CD14-positive monocyte (primary cell): ENCODE data around the gene PIKFYVE. TPM values are rescaled to one million over a fixed set of nuclear protein-coding genes. Genes with fewer than 3 reads are reported as not detected.

Experiments
- DNase-seq, 3 donors: peaks; one replicate each; pipeline ENCODE4 v3.0.0-alpha.2; 2011 to 2022
- H2AFZ ChIP-seq: 2 replicates; pipeline ENCODE4 v1.6.0; 2012; ENCODE audit warnings: mild to moderate bottlenecking, low read depth, low read length, inconsistent platforms; ENCODE audit not compliant: insufficient read depth, poor library complexity, severe bottlenecking
- H3K27ac ChIP-seq, 2 donors: 1 replicate in 1 of 2; 2 replicates in 1 of 2; pipeline ENCODE4 v1.5.1; 2012 to 2013; ENCODE audit warnings: low read length in 2 of 2, control low read depth in 1 of 2, inconsistent platforms in 1 of 2, low read depth in 1 of 2, mild to moderate bottlenecking in 1 of 2
- H3K27me3 ChIP-seq, 2 donors: one replicate each; pipeline versions ENCODE4 v1.6.0 to v1.6.1; 2011 to 2013; ENCODE audit warnings: low read length in 2 of 2; ENCODE audit not compliant: control insufficient read depth in 2 of 2, insufficient read depth in 2 of 2
- H3K36me3 ChIP-seq, 2 donors: replicated peaks in 1 of 2; 1 replicate in 1 of 2; 2 replicates in 1 of 2; pipeline versions ENCODE4 v1.5.1 to v1.6.1; 2012 to 2013; ENCODE audit warnings: low read length in 2 of 2, control low read depth in 1 of 2, inconsistent platforms in 1 of 2, mild to moderate bottlenecking in 1 of 2; ENCODE audit not compliant: insufficient read depth in 2 of 2, control insufficient read depth in 1 of 2
- H3K4me1 ChIP-seq, 2 donors: 1 replicate in 1 of 2; 2 replicates in 1 of 2; pipeline versions ENCODE4 v1.5.1 to v1.6.1; 2012 to 2013; ENCODE audit warnings: low read length in 2 of 2, control low read depth in 1 of 2, inconsistent platforms in 1 of 2, mild to moderate bottlenecking in 1 of 2, moderate library complexity in 1 of 2; ENCODE audit not compliant: insufficient read depth in 2 of 2, control insufficient read depth in 1 of 2
- H3K4me2 ChIP-seq: replicated peaks from 2 replicates; pipeline ENCODE3; 2012; ENCODE audit warnings: low read length, moderate library complexity, mild to moderate bottlenecking; ENCODE audit not compliant: poor library complexity, severe bottlenecking; ENCODE audit errors: extremely low read depth
- H3K4me3 ChIP-seq, 3 experiments: fragments of 200-600 bp in 1 of 3; sonication (generic) in 1 of 3; replicated peaks in 1 of 3; 1 replicate in 2 of 3; 2 replicates in 1 of 3; pipeline ENCODE4 v1.5.1; 2011 to 2013; ENCODE audit warnings: low read length in 3 of 3, mild to moderate bottlenecking in 3 of 3, control low read depth in 2 of 3, low read depth in 2 of 3, inconsistent platforms in 1 of 3, moderate library complexity in 1 of 3
- H3K79me2 ChIP-seq: 2 replicates; pipeline ENCODE4 v1.6.0; 2012; ENCODE audit warnings: mild to moderate bottlenecking, control low read depth, inconsistent platforms, low read length, moderate library complexity; ENCODE audit not compliant: insufficient read depth
- H3K9ac ChIP-seq: 2 replicates; pipeline ENCODE4 v1.6.0; 2017; ENCODE audit warnings: low read length, mild to moderate bottlenecking; ENCODE audit not compliant: insufficient read depth, poor library complexity, severe bottlenecking
- H3K9me3 ChIP-seq, 2 donors: replicated peaks in 1 of 2; 1 replicate in 1 of 2; 2 replicates in 1 of 2; pipeline versions ENCODE4 v1.5.1 to v1.6.1; 2012 to 2013; ENCODE audit warnings: low read length in 2 of 2, control low read depth in 1 of 2; ENCODE audit not compliant: control insufficient read depth in 1 of 2, insufficient read depth in 1 of 2
- H4K20me1 ChIP-seq: 2 replicates; pipeline ENCODE4 v1.6.0; 2012; ENCODE audit warnings: mild to moderate bottlenecking, low read length, control low read depth, moderate library complexity; ENCODE audit not compliant: insufficient read depth
- H3K27ac Mint-ChIP-seq, 7 donors: one replicate each; pipeline ENCODE4 v1.8.0; 2020; ENCODE audit warnings: mild to moderate bottlenecking in 7 of 7, mixed read lengths in 7 of 7, moderate library complexity in 6 of 7, inconsistent platforms in 2 of 7
- H3K27me3 Mint-ChIP-seq, 3 donors: one replicate each; pipeline ENCODE4 v1.8.0; 2021 to 2022; ENCODE audit warnings: low read depth in 3 of 3, mild to moderate bottlenecking in 3 of 3, mixed read lengths in 3 of 3, moderate library complexity in 3 of 3, inconsistent platforms in 1 of 3
- H3K36me3 Mint-ChIP-seq, 2 donors: one replicate each; pipeline ENCODE4 v1.8.0; 2020; ENCODE audit warnings: mixed read lengths in 2 of 2, inconsistent platforms in 1 of 2, mild to moderate bottlenecking in 1 of 2
- H3K4me1 Mint-ChIP-seq: one replicate; pipeline ENCODE4 v1.8.0; 2020; ENCODE audit warnings: mild to moderate bottlenecking, mixed read lengths
- H3K4me3 Mint-ChIP-seq, 2 donors: one replicate each; pipeline ENCODE4 v1.8.0; 2020; ENCODE audit warnings: mild to moderate bottlenecking in 2 of 2, mixed read lengths in 2 of 2, moderate library complexity in 1 of 2
- H3K9me3 Mint-ChIP-seq, 7 donors: one replicate each; pipeline ENCODE4 v1.8.0; 2020 to 2022; ENCODE audit warnings: mixed read lengths in 7 of 7, mild to moderate bottlenecking in 6 of 7, moderate library complexity in 6 of 7, inconsistent platforms in 2 of 7
- WGBS: methylation state at CpG from one replicate; pipeline ENCODE4 v1.1.5; 2013; ENCODE audit warnings: missing lambda C conversion rate; ENCODE audit not compliant: insufficient coverage; 5-methylcytosine and 5-hydroxymethylcytosine counted together
- intact Hi-C, 2 donors: fragments of 100-400 bp; cut with micrococcal nuclease; formaldehyde crosslinking; loops; one replicate each; pipeline versions ENCODE4 v1.15.0 to v1.15.1; 2023
- polyA plus RNA-seq, 3 donors: library from polyadenylated mRNA; depleted of rRNA in 1 of 3; unstranded in 2 of 3; stranded (reverse) in 1 of 3; fragments of 300-500 nt in 2 of 3; fragments of >200 nt in 1 of 3; fragmentation: Illumina TruSeq in 2 of 3; gene quantifications; 1 replicate in 2 of 3; 2 replicates in 1 of 3; pipeline ENCODE4 v1.2.3, GENCODE V29; 2012 to 2021
- TF ChIP-seq, protein P1 (sequence below): fragments of 200-600 bp; IDR thresholded peaks from one replicate; pipeline ENCODE4 v1.8.0; 2022; ENCODE audit warnings: antibody characterized with exemption, mild to moderate bottlenecking

The PIKFYVE gene
- polyA plus RNA-seq, 3 donors, result 3.5 to 17.6 (median 6.2) TPM

DNA sequence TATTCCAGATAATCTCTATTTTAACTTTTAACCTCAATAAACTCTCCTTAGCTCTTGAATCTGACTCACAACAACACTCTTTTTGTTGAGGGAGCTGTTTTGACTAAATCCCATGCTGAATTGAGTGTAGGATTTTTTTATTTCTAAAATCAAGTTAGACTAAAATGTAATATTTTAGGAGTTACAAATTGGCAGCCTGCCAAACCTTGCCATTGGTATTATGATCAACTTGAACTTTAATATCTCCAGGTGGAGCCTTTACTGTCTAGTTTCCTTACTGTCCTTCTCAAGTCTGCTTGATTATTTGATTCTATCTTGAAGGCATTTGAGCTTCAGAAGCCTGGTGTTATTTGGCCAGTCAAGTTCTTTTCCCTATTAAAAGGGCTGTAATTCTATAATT lies 8.7 kb downstream of the PIKFYVE start:
- Histone ChIP-seq H3K79me2 (peaks cover 98% of the 10 kb centered on the region), H3K4me2 (no peak overlapping the region), H4K20me1 (peaks cover 83% of the 10 kb centered on the region), H3K9me3 (no peaks in the 10 kb centered on the region), H3K36me3 (peaks cover 83 to 91% of the 10 kb centered on the region in 2 donors), H3K9ac (no peak overlapping the region), H3K27ac (no peak overlapping the region), H2AFZ (no peak overlapping the region), H3K4me1 (no peaks in the 10 kb centered on the region), H3K4me3 (no peak overlapping the region), H3K27me3 (no peaks in the 10 kb centered on the region)
- TF ChIP-seq, protein P1, sequence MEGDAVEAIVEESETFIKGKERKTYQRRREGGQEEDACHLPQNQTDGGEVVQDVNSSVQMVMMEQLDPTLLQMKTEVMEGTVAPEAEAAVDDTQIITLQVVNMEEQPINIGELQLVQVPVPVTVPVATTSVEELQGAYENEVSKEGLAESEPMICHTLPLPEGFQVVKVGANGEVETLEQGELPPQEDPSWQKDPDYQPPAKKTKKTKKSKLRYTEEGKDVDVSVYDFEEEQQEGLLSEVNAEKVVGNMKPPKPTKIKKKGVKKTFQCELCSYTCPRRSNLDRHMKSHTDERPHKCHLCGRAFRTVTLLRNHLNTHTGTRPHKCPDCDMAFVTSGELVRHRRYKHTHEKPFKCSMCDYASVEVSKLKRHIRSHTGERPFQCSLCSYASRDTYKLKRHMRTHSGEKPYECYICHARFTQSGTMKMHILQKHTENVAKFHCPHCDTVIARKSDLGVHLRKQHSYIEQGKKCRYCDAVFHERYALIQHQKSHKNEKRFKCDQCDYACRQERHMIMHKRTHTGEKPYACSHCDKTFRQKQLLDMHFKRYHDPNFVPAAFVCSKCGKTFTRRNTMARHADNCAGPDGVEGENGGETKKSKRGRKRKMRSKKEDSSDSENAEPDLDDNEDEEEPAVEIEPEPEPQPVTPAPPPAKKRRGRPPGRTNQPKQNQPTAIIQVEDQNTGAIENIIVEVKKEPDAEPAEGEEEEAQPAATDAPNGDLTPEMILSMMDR, result no peak
- DNase-seq, result no peak
- no peak overlapping the region for H3K27ac Mint-ChIP-seq
- H3K4me1 Mint-ChIP-seq, result no peaks in the 10 kb centered on the region
- no peaks in the 10 kb centered on the region for H3K9me3 Mint-ChIP-seq
- intact Hi-C loops, result no loop called here
- no peak overlapping the region for H3K4me3 Mint-ChIP-seq
- no peaks in the 10 kb centered on the region for H3K27me3 Mint-ChIP-seq
- peaks cover 72 to 86% of the 10 kb centered on the region in 2 donors for H3K36me3 Mint-ChIP-seq

DNA sequence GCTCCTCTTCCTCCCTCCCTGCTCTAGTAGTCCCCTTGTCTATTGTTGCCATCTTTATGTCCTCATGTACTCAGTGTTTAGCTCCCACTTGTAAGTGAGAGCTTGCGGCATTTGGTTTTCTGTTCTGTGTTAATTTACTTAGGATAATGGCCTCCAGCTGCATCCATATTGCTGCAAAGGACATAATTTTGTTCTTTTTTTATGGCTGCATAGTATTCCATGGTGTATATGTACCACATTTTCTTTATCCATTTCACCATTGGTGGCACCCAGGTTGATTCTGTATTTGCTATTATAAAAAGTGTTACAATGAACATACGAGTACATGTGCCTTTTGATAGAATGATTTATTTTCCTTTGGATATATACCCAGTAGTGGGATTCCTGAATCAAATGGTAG lies 12.5 kb downstream of the PIKFYVE start:
- Histone ChIP-seq H3K9ac (no peak overlapping the region), H3K4me2 (no peak overlapping the region), H4K20me1 (peaks cover 94% of the 10 kb centered on the region), H3K27me3 (no peaks in the 10 kb centered on the region), H2AFZ (no peak overlapping the region), H3K4me3 (no peak overlapping the region), H3K36me3 (peaks cover 95 to 100% of the 10 kb centered on the region in 2 donors), H3K4me1 (no peaks in the 10 kb centered on the region), H3K79me2 (peaks cover 99% of the 10 kb centered on the region), H3K9me3 (no peaks in the 10 kb centered on the region), H3K27ac (no peak overlapping the region)
- WGBS, result no CpG with 5 or more reads among the region's 2 CpGs
- H3K36me3 Mint-ChIP-seq, result peaks cover 92 to 96% of the 10 kb centered on the region in 2 donors
- DNase-seq, result no peak
- no peaks in the 10 kb centered on the region for H3K27me3 Mint-ChIP-seq
- TF ChIP-seq, protein P1, result no peak
- H3K27ac Mint-ChIP-seq, result no peak overlapping the region
- no peak overlapping the region for H3K4me3 Mint-ChIP-seq
- H3K9me3 Mint-ChIP-seq, result no peaks in the 10 kb centered on the region
- no peaks in the 10 kb centered on the region for H3K4me1 Mint-ChIP-seq
- intact Hi-C loops, result no loop called here
